Neural cell (in vitro differentiated cells): ENCODE results near the gene RAVER2.

ENCODE experiments used
- EP300 ChIP-seq: fragments of 450-650 bp; conservative IDR thresholded peaks from 2 replicates; pipeline ENCODE4 v1.6.1; 2014; ENCODE audit warnings: antibody characterized with exemption, mild to moderate bottlenecking, moderate library complexity; ENCODE audit not compliant: poor library complexity, severe bottlenecking
- EZH2 ChIP-seq: fragments of 200-600, 300-800 bp; shearing (Covaris generic), sonication (generic); IDR thresholded peaks from 2 replicates; pipeline ENCODE4 v1.6.1; 2014; ENCODE audit warnings: antibody characterized with exemption, low read length, borderline replicate concordance, mild to moderate bottlenecking; ENCODE audit not compliant: insufficient read depth, poor library complexity, severe bottlenecking
- TF ChIP-seq, protein P1 (sequence below): fragments of 450-650 bp; IDR thresholded peaks from 2 replicates; pipeline ENCODE4 v1.5.1; 2014; ENCODE audit warnings: antibody characterized with exemption, mild to moderate bottlenecking, moderate library complexity; ENCODE audit not compliant: poor library complexity, severe bottlenecking

GRCh38 chr1:64790832-64791487 is 46.1 kb downstream of the RAVER2 start:
- TF ChIP-seq EP300 (no peak), EZH2 (no peak)
- TF ChIP-seq, protein P1, sequence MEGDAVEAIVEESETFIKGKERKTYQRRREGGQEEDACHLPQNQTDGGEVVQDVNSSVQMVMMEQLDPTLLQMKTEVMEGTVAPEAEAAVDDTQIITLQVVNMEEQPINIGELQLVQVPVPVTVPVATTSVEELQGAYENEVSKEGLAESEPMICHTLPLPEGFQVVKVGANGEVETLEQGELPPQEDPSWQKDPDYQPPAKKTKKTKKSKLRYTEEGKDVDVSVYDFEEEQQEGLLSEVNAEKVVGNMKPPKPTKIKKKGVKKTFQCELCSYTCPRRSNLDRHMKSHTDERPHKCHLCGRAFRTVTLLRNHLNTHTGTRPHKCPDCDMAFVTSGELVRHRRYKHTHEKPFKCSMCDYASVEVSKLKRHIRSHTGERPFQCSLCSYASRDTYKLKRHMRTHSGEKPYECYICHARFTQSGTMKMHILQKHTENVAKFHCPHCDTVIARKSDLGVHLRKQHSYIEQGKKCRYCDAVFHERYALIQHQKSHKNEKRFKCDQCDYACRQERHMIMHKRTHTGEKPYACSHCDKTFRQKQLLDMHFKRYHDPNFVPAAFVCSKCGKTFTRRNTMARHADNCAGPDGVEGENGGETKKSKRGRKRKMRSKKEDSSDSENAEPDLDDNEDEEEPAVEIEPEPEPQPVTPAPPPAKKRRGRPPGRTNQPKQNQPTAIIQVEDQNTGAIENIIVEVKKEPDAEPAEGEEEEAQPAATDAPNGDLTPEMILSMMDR, result no peak
